ENCODE measurements around the gene REEP3.

- TF ChIP-seq POLR2A (IDR thresholded peaks at IDR 0.05) (no peak), CTCF (IDR thresholded peaks at IDR 0.05) (no peak)
Observed at GRCh38 chr10:63630931-63631680, 109.9 kb downstream of the REEP3 start.

Data from body of pancreas (tissue), 4 donors.